Cardiac muscle cell (in vitro differentiated cells and primary cell): ENCODE results near the gene UBL3. TPM values are rescaled to one million over a fixed set of nuclear protein-coding genes. Genes with fewer than 3 reads are reported as not detected.

Experiments
- DNase-seq, 2 donors: peaks; one replicate each; pipeline versions ENCODE4 v3.0.0 to v3.0.0-alpha.2; 2010 to 2017; ENCODE audit warnings: low read depth in 1 of 2, low spot score in 1 of 2
- H3K27ac ChIP-seq: fragments of 200-600 bp; sonication (generic); 2 replicates; pipeline ENCODE4 v1.5.1; 2016
- H3K27me3 ChIP-seq: fragments of 200-600 bp; sonication (generic); 2 replicates; pipeline ENCODE4 v1.6.0; 2016; ENCODE audit warnings: control low read depth
- H3K36me3 ChIP-seq: fragments of 200-600 bp; sonication (generic); 2 replicates; pipeline ENCODE4 v1.5.1; 2016; ENCODE audit warnings: control low read depth
- H3K4me1 ChIP-seq: fragments of 200-600 bp; sonication (generic); 2 replicates; pipeline ENCODE4 v1.8.1; 2017; ENCODE audit warnings: low read depth, mild to moderate bottlenecking, mixed run types
- H3K4me3 ChIP-seq: fragments of 200-600 bp; sonication (generic); 2 replicates; pipeline ENCODE4 v1.5.1; 2016; ENCODE audit warnings: mild to moderate bottlenecking
- H3K9me3 ChIP-seq: fragments of 200-600 bp; sonication (generic); 2 replicates; pipeline ENCODE4 v1.5.1; 2017; ENCODE audit warnings: low read depth, mild to moderate bottlenecking, control low read depth
- CTCF ChIP-seq: IDR thresholded peaks from 2 replicates; pipeline ENCODE4 v1.5.1; 2012; ENCODE audit warnings: low read depth, mild to moderate bottlenecking, low read length
- polyA plus RNA-seq: library from polyadenylated mRNA; unstranded; fragments of >200 nt; fragmentation: Nextera tagmentation; extraction: Ambion mirVana; gene quantifications from 2 replicates; pipeline ENCODE4 v1.2.1, GENCODE V29; 2016
- total RNA-seq: library from RNA; depleted of rRNA; stranded (reverse); fragments of >200 nt; gene quantifications from 2 replicates; pipeline ENCODE4 v1.2.3, GENCODE V29; 2016

The UBL3 gene
- total and polyA plus RNA-seq, 2 experiments from 2014 or later, result 16.3 to 19.2 TPM

GRCh38 chr13:29810145-29810742, 40.2 kb downstream of the UBL3 start:
- H3K27me3 ChIP-seq, result no peaks in the 10 kb centered on the region
- H3K4me3 ChIP-seq, result no peak overlapping the region
- no peaks in the 10 kb centered on the region for H3K9me3 ChIP-seq
- H3K36me3 ChIP-seq, result no peaks in the 10 kb centered on the region
- H3K4me1 ChIP-seq, result peaks cover 12% of the 10 kb centered on the region
- H3K27ac ChIP-seq, result no peak overlapping the region
- no peak for TF ChIP-seq CTCF
- peak in 1 of 2 donors; percentile 42 for DNase-seq

DNA sequence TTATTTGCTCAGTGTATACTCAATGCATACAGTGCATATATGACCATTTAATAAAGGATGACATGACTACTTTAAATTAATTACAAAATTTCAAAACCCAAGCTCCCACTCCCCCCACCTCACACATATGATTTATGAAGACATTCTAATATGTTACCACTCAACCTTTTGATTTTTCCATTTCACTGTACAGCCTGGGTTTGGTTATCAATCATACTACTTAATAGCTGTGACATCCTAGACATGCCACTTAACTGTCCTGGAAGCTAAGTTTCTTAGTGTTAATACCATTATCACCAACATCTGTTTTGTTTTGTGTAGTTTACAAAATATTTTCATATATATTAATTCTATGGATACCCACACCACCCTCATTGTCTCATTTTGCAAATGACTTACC, 42.2 kb downstream of the UBL3 start:
- H3K36me3 ChIP-seq, result no peaks in the 10 kb centered on the region
- no peaks in the 10 kb centered on the region for H3K9me3 ChIP-seq
- no peak for TF ChIP-seq CTCF
- no peaks in the 10 kb centered on the region for H3K27me3 ChIP-seq
- no peak overlapping the region for H3K4me3 ChIP-seq
- no peak overlapping the region for H3K27ac ChIP-seq
- no peak for DNase-seq
- H3K4me1 ChIP-seq, result peaks cover 12% of the 10 kb centered on the region

- Histone ChIP-seq H3K4me3 (no peak overlapping the region), H3K27me3 (no peaks in the 10 kb centered on the region), H3K9me3 (no peaks in the 10 kb centered on the region), H3K27ac (no peak overlapping the region), H3K4me1 (peaks cover 12% of the 10 kb centered on the region), H3K36me3 (no peaks in the 10 kb centered on the region)
- DNase-seq, result no peak
- TF ChIP-seq CTCF, result no peak
Measured at GRCh38 chr13:29805994-29806979, 44.1 kb downstream of the UBL3 start.

- Histone ChIP-seq H3K4me3 (no peak overlapping the region), H3K9me3 (no peaks in the 10 kb centered on the region), H3K36me3 (no peaks in the 10 kb centered on the region), H3K27ac (no peak overlapping the region), H3K27me3 (no peaks in the 10 kb centered on the region), H3K4me1 (no peaks in the 10 kb centered on the region)
- TF ChIP-seq CTCF, result no peak
- DNase-seq, result no peak
Measured at GRCh38 chr13:29803221-29803620, 47.2 kb downstream of the UBL3 start.

- H3K4me3 ChIP-seq, result no peak overlapping the region
- H3K36me3 ChIP-seq, result no peaks in the 10 kb centered on the region
- H3K27me3 ChIP-seq, result no peaks in the 10 kb centered on the region
- no peak overlapping the region for H3K27ac ChIP-seq
- H3K9me3 ChIP-seq, result no peaks in the 10 kb centered on the region
- DNase-seq, result peak in 1 of 2 donors; percentile 9
- TF ChIP-seq CTCF, result no peak
- H3K4me1 ChIP-seq, result no peaks in the 10 kb centered on the region
Measured at GRCh38 chr13:29802621-29803020, 47.8 kb downstream of the UBL3 start.
